H7 (cell line): ENCODE data around the gene CRELD2. TPM values are rescaled to one million over a fixed set of nuclear protein-coding genes. Genes with fewer than 3 reads are reported as not detected.

Source experiments
- DNase-seq: peaks from one replicate; pipeline ENCODE4 v3.0.0; 2012
- H3K27me3 ChIP-seq: 2 replicates; pipeline ENCODE4 v1.6.0; 2011; ENCODE audit warnings: mild to moderate bottlenecking, low read length; ENCODE audit not compliant: control insufficient read depth, insufficient read depth
- H3K36me3 ChIP-seq: replicated peaks from 2 replicates; pipeline ENCODE4 v1.5.1; 2011; ENCODE audit warnings: low read length; ENCODE audit not compliant: control insufficient read depth, insufficient read depth
- H3K4me3 ChIP-seq: 2 replicates; pipeline ENCODE4 v1.5.1; 2011; ENCODE audit warnings: low read depth, mild to moderate bottlenecking, control low read depth, low read length, moderate library complexity; ENCODE audit not compliant: insufficient read depth
- total RNA-seq: library from RNA; depleted of rRNA; stranded (reverse); fragments of >200 nt; shearing (Covaris generic); gene quantifications from 2 replicates; pipeline ENCODE4 v1.2.3, GENCODE V29; 2014

The CRELD2 gene
- total RNA-seq, 1 experiment from 2014 or later = 45.6 TPM

DNA sequence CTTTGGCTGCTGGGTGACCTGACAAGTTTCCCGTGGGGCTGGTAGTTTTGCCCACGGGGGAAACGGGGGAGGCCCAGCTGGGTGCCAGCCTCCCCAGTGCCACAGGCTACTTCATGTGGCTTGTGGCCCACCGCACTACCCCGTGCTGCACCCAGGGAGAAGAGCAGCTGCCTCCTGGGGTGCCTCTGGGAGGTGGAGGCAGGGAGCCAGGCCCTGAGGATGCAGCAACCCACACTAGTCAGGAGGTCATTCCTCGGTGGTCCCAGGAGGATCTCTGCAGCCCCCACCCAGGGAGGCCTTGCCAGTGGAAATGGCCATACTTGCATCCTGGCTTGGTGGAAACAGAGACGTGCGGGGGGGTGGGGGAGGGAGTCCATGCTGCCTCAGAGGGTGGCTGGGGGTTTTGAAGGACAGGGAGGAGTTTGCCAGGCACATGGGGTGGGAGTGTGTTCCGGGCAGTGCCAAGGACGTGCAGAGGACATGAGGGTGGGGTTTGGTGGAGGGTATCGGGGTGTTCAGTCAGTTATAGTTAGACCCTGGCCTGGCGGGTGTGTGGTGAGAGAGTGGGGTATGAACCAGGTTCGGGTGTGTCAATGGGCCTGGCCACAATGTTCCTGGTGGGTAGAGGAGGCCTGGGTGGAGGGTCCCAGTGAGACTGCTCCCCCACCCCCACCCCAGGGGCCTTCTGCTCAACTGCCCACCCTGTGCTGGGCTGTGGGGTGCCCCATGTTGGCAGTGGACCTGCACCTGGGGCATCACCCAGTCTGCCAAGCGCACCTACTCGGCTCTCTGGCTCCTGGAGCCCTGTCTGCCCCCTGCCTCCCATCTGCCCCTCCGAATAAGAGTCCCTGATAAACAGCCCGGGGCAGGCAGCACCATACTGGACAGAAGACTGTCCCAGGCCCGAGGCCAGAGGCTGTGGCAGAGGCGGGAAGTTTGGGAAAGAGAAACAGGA lies 46.0 kb downstream of the CRELD2 start:
- Histone ChIP-seq H3K27me3 (peaks cover 5% of the 10 kb centered on the region; the same call in 1 of the 2 replicates), H3K36me3 (peaks cover 7% of the 10 kb centered on the region), H3K4me3 (no peak overlapping the region)
- DNase-seq = peak; percentile 43

DNA sequence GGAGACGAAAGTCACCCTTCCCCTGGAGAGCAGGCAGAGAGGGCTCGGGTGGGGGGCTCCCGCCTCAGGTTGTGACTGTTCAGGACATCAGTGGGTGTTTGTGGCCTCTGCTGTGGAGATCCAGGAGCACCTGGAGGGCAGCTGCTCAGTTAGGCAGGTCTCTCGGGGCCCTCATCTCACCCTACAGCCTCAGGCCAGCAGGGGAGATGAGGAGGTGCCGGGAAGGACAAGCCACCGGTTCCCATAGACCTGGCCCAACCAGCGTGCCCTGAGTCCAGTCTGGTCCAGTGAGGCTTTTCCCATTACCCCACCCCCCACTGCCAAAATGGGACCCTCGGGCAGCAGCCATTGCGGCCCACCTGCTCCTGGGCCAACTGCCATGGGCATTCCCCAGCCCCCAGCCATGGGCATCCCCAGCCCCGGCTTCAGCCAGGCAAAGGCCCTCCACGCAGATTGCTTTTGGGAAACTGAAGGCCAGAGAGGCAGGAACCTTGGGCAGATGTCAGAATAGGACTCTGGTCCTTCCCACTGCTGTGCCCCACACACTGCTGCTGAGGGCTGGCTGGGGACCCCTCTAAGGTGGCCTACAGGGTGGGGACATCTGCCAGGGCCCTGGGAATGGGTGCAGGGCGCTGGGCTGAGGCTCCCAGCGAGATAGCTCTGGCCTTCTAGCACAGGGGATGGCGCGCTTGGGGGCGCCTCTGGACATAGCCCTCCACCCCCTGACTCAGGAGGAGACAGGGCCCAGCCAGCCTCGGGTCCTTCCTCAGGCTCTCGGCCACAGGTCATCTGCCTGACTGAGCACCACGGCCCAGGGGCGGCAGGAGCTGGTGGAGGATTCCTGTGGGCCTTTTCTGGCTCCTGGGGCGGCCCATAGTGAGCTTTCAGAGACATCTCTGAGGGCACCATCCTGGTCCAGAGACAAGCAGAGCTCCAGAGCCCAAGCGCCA lies 46.9 kb downstream of the CRELD2 start:
- H3K4me3 ChIP-seq = no peak overlapping the region
- peak; percentile 56 for DNase-seq
- H3K36me3 ChIP-seq = peaks cover 7% of the 10 kb centered on the region
- H3K27me3 ChIP-seq = peaks cover 2% of the 10 kb centered on the region; the same call in 1 of the 2 replicates

DNA sequence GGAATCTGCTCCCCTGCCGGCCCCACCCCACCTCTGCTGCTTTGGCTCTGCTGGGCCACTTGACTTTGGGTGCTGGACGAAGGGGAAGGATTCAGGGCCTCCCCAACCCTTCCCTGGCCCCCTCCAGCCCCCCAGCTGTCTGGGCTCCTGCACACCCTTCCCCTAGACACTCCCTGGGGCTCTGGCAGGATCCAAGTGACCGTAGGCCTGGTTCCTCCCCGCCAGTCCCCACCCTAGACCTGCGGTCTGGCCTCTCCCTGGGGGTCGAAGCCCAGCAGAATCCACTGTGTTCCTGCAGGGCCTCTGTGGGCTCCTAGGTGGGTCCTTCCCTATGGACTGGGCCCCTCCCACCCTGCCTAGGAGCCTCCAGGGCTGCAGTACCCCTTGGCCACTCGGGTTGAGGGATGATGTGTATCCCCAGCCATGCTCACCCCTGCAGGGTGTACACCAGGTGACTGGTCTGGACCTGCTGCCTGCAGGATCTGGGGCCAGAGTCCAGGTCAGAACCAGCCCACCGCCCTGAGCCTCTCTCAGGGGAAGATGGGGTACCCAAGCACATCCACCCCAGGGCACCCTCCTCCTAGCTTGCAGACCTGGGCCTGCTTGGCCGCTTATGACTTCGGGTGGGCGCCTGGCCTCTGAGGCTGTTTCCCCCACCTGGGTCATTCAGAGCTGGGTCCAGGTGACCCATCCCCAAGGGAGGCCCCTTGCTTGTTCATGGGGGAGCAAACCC lies 47.8 kb downstream of the CRELD2 start:
- peak; percentile 56 for DNase-seq
- H3K36me3 ChIP-seq = peaks cover 7% of the 10 kb centered on the region
- H3K4me3 ChIP-seq = no peak overlapping the region
- peaks cover 10% of the 10 kb centered on the region for H3K27me3 ChIP-seq

DNA sequence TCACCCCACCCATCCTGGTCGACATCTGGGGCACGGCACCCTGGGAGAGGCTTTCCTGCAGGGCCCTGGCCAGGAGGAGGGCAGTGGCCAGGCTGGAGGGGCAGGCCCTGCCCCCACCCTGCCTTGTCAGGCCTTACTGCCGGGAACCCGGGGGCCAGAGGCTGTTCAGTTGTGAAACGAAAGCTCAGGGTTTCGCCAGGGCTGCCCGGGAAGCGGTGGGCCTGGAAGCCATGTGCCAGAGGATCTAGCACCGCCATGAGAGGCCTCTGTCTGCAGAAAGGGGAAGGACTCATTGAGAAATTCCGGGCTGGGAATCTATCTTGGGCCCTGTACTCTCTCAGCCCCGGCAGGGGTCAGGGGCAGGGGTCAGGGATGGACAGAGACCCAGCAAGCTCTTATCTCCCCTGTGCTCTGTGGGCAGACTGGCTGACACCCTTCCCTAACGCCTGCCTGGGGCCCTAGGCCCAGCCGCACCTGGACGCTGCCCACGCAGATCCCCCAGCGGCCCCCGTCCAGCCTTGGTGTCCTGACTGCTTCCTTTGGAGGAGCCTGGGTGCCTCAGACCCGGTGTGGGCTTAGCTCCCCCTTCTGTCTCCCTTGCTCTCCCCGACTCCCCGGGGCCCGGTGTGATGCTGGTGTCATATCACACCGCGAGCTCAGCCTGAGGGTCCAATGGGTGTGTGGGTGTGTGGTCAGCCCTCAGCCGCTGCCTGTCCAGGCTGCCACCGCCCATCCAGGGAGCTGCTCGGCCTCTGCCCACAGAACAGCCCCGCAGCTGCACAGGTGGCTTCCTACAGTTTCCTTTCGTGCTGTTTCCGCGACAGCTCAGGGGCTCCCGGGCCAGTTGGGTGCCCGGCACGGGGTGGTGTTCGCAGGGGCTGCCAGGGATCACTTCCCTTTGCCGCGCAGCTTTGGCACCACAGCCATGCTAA lies 48.6 kb downstream of the CRELD2 start:
- DNase-seq = peak; percentile 66
- H3K4me3 ChIP-seq = no peak overlapping the region
- H3K36me3 ChIP-seq = peaks cover 7% of the 10 kb centered on the region
- peaks cover 16% of the 10 kb centered on the region for H3K27me3 ChIP-seq

DNA sequence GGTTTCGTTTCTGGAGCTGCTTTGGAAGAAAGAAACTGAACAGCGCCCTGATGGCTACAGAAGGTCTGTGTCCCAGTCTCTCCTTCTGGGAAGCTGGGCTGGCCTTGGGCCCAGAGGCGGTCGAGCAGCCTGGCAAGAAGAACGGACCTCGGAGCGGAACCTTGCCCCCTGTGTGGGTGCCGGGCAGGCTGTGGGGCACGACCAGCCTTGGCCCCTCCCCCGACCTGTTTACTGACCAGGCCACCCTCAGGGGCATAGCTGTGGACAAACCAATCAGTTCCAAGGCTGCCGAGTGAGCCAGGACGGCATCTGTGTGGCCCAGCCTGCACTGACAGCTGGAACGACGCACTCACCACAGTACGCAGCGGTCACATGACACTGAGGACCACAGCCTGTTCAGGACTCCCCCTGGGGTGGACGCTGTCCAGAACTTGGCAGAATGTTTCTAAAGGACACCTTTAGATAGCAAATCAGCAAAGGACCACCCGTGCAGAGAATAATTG lies 49.3 kb downstream of the CRELD2 start:
- peak; percentile 47 for DNase-seq
- Histone ChIP-seq H3K4me3 (no peak overlapping the region), H3K36me3 (peaks cover 7% of the 10 kb centered on the region), H3K27me3 (peaks cover 20% of the 10 kb centered on the region)

DNA sequence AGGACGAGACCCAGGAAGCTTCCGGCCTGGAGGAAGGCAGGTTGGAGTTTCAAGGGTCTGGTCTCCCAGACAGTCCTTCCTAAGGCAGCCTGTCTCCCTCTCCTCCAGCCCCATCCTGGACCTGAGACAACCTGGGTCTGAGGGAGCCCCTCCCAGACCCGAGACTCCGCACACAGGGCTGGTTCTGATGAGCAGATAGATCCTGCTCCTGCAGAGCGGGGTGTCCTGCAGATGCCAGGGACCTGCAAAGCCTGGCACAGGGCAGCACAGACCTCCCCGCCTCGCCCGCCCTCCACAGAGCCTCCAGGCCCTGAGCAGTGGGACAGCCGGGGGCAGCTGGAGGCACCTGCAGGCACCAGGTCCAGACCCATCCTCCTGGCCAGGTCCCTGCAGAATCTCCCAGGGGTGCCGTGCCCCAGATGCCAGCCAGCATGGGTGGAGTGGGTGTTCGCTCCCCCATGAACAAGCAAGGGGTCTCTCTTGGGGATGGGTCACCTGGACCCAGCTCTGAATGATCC lies 49.9 kb downstream of the CRELD2 start:
- H3K36me3 ChIP-seq = peaks cover 4% of the 10 kb centered on the region
- H3K4me3 ChIP-seq = no peak overlapping the region
- DNase-seq = peak; percentile 53
- H3K27me3 ChIP-seq = peaks cover 21% of the 10 kb centered on the region

DNA sequence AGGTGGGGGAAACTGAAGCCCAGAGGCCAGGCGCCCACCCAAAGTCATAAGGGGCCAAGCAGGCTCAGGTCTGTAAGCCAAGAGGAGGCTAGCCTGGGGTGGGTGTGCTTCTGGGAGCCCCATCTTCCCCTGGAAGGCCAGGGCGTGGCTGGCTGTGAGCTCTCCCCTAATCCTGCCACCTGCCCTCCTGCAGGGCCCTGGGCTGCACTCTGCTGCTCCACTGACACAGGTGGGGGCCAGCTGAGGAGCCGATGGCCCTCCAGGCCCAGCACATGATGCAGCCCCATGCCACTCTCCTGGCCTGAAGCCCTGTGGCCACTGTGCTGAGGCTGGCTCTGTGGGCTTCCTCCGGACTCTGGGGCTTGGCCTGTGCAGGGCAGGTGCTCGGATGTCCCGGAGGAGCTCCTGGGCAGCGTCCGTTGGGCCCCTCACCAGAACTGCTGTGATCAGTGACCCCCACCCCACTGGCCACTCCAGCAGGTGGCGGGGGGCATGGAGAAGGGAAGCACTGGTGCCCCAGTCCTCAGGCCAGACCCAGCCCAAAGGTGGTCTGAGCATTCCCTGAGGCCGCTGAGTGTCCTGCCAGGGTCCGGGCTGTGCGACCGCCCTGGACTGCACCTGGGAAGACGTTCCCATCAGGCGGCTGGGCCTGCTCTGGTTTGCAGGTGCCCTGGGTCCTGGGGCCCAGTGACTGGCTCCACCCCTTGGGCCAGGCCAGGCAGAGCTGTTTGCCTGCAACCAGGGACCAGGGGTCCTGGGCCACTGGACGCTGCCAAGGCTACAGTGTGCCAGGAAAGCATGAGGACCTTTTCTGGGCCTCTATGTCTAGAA lies 50.6 kb downstream of the CRELD2 start:
- Histone ChIP-seq H3K4me3 (no peak overlapping the region), H3K27me3 (peaks cover 21% of the 10 kb centered on the region)
- peak; percentile 69 for DNase-seq

DNA sequence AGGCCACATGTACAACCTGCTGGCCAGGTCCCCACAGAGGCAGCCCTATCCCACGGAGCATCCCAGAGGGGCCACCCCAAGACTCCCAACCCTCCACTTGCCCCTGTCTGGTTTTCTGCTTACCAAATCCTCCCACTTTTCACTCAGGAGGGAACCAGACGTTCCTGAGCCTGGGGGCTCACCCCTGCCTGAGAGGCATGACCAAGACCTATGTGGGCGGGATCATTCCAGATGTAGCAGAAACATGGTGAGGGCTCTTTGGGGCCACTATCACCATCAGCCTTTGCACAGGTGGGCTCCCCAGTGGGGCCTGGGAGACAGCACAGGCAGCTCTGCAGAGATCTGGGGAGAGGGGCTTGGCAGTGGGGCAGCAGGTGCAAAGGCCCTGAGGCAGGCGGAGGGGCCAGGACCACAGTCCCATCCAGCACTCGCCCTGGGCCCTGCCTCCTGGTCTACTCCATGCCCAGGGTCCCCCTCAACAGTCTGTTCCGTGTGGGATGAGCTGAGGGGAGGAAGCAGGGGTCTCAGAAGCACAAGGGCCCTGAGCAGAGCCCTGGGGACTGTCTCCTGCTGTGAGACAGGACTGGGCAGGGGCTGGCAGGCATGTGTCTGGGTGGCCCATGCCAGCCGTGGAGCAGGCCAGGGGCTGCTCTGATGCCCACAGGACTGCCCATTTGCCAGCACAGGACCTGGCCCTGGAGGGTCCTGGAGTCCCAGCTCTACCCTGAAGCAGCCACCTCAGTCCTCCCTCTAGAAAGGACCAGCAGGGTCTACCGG lies 51.5 kb downstream of the CRELD2 start:
- Histone ChIP-seq H3K27me3 (peaks cover 21% of the 10 kb centered on the region), H3K4me3 (no peak overlapping the region), H3K36me3 (no peaks in the 10 kb centered on the region)
- peak; percentile 57 for DNase-seq

More for the DNA sequence above, 50.6 kb downstream of the CRELD2 start:
- no peaks in the 10 kb centered on the region for H3K36me3 ChIP-seq

DNA sequence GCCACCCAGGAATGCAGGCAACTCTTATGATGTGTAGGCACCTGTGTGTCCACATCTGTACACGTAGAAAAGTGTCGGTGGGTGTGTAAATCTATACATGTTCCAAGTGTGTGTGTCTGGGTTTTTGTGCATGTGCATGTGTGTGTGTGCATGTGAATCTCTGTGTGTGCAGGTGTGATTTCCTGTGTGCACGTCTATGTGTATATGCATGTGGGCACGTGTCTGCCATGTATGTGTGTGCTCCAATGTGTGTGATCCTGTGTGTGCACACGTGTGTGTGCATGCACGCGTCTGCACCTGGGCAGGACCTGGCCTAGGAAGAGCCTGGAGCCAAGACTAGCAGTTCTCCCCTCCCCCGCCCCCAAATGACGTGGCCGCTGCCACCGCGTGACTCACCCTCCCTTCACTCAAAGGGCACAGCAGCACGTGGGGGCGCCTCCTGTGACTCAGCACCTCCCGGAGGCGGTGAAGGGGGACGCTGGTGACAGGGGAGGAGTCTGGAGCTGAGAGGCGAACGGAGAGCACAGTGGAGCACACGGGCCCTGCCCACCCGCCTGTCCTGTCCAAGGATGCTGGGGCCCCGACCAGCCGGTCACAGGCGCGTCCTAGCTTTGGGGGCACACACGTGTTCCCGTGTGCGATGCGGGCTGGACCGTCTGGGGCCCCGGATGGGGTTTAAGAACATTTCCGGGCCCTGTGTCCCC lies 52.2 kb downstream of the CRELD2 start:
- DNase-seq = peak; percentile 93
- Histone ChIP-seq H3K27me3 (peaks cover 21% of the 10 kb centered on the region), H3K4me3 (peak overlapping the region; percentile 49), H3K36me3 (no peaks in the 10 kb centered on the region)

DNA sequence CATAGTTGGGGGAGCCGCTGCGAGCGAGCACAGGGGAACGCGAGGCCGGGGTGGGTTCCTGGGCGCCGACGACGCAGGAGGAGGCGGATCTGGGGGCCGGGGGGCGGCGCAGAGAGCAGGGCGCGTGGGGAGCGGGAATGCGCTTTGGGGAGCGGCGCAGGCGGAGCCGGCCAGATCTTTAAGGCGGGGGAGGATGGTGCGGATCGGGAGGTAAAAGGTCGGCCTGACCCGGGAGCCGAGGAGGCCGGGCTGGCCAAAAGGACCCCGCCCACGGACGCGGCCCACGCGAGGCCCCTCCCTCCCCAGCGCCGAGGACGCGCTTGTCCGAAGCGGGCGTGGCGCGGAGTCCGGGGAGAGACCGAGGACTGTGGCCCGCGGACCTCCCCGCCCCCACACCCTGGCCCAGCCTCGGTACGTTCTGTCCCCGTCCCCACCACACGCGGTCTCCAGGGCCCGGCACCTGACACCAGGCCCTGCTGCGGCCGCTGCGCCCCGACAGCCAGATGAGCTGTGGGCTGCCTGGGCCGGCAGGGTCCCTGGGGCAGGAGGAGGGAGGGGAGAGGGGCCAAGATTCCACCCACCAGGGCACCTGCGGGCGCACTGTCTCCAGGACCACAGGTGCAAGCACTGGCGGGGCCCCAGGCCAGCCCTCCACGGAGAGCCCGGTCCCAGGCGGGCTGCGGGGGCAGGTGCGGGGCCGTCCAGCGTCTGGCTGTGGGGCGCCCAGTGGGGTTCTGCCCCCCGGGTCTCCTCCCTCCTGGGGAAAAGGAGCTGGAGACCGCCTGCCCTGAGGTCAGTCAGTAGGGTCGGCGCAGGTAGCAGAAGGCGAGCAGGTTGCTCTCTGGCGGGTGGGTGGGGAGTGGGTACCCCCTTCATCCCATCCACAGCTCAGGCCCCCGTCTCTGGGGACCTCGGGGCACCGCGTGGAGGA lies 53.1 kb downstream of the CRELD2 start:
- peaks cover 21% of the 10 kb centered on the region for H3K27me3 ChIP-seq
- DNase-seq = peak; percentile 85
- H3K4me3 ChIP-seq = peak overlapping the region; percentile 49
- no peaks in the 10 kb centered on the region for H3K36me3 ChIP-seq
